Omental fat pad (tissue), 4 donors: Measurements from ENCODE around the gene PKDREJ. TPM values are rescaled to one million over a fixed set of nuclear protein-coding genes. Genes with fewer than 3 reads are reported as not detected.

Experiments used
- ATAC-seq: fragments of 150-250 bp; one replicate; pipeline ENCODE4 v1.9.1; 2016; ENCODE audit warnings: mild to moderate bottlenecking, moderate library complexity; ENCODE audit not compliant: low FRiP score
- DNase-seq: peaks from one replicate; pipeline ENCODE4 v3.0.0-alpha.2; 2019; ENCODE audit warnings: low spot score
- total RNA-seq, 4 donors: library from RNA; depleted of rRNA; stranded (reverse); fragments of >200 nt; gene quantifications; one replicate each; pipeline ENCODE4 v1.1.0, GENCODE V29; 2016
- TF ChIP-seq, protein P1 (sequence below), 3 donors: fragments of 450-650 bp; IDR thresholded peaks; one replicate each; pipeline ENCODE4 v1.5.1; 2016 to 2017; ENCODE audit warnings: antibody characterized with exemption in 3 of 3, mild to moderate bottlenecking in 3 of 3, moderate library complexity in 2 of 3

Gene PKDREJ
- total RNA-seq, 4 donors from 2014 or later, result 0.09 TPM; not detected in 3

GRCh38 chr22:46237453-46238124 lies 25.6 kb downstream of the PKDREJ start:
- DNase-seq, result no peak
- TF ChIP-seq, protein P1, sequence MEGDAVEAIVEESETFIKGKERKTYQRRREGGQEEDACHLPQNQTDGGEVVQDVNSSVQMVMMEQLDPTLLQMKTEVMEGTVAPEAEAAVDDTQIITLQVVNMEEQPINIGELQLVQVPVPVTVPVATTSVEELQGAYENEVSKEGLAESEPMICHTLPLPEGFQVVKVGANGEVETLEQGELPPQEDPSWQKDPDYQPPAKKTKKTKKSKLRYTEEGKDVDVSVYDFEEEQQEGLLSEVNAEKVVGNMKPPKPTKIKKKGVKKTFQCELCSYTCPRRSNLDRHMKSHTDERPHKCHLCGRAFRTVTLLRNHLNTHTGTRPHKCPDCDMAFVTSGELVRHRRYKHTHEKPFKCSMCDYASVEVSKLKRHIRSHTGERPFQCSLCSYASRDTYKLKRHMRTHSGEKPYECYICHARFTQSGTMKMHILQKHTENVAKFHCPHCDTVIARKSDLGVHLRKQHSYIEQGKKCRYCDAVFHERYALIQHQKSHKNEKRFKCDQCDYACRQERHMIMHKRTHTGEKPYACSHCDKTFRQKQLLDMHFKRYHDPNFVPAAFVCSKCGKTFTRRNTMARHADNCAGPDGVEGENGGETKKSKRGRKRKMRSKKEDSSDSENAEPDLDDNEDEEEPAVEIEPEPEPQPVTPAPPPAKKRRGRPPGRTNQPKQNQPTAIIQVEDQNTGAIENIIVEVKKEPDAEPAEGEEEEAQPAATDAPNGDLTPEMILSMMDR (IDR thresholded peaks at IDR 0.05), result no peak
- no peak for ATAC-seq

GRCh38 chr22:46234969-46235368 lies 28.2 kb downstream of the PKDREJ start:
- DNase-seq, result no peak
- TF ChIP-seq, protein P1 (IDR thresholded peaks at IDR 0.05), result no peak
- no peak for ATAC-seq

DNA sequence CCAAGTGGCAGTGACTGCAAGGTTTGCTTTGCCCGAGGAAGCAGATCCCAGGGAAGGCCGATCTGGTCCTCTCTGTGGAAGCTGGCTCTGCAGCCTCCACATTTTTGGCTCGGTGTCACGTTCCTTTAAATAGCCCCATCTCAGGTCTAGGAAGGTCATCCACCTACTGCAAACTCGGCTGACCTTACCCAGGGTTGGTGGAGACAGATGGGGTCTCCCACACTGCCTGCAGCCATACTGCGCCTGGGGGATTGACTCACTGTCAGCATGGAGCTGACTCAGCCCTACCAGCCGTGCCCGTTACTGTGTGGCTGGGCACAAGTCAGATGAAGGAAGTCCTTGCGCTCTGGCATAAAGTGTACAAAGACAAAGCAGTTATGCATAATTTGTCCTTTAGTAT lies 29.9 kb downstream of the PKDREJ start:
- ATAC-seq (no peak), DNase-seq (no peak)
- TF ChIP-seq, protein P1 (IDR thresholded peaks at IDR 0.05), result no peak

DNA sequence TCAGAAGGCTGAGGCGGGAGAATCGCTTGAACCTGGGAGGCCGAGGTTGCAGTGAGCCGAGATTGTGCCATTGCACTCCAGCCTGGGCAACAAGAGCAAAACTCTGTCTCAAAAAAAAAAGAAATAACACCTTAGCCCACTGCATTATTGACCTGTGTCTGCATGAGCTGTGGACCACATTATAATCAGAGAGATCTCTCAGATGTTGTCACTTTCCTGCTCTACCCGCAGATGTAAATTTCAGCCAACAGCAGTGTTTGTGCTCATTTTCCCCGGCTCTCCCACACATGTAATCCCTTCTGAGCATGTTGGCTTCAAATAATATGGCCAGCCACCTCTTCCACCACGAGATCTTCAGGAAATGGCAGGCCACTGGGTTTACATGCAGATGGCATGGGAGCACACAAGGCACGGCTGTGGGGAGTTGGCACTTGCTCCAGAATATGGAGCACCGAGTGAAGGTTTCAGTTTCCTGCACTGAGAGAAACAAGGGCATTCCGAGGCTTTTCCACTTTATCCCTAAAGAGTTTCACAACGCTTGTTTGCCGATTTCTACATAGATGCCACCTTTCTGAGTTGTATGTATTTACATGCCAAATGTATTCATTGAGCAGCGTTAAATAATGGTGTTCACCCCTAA lies 32.8 kb downstream of the PKDREJ start:
- DNase-seq (no peak), ATAC-seq (no peak)
- TF ChIP-seq, protein P1 (IDR thresholded peaks at IDR 0.05), result no peak

- ATAC-seq (no peak), DNase-seq (no peak)
- TF ChIP-seq, protein P1 (IDR thresholded peaks at IDR 0.05), result no peak
Observed at GRCh38 chr22:46229701-46230100, 33.4 kb downstream of the PKDREJ start.

DNA sequence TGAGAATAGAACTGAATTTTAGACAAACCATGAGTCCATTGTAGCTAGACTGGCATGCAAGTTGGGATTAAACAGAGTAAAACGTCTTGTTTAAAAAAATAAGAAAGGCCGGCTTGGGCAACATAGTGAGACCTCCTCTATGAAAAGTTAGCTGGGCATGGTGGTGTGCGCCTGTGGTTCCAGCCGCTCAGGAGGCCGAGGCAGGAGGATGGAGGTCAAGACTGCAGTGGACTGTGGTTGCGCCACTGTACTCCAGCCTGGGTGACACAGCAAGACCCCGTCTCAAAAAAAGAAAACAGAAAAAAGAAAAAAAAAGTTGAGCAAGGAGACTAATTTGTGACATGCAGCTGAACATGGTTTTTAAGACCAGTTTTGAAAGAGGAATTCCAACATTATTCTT lies 36.6 kb downstream of the PKDREJ start:
- DNase-seq, result no peak
- no peak for ATAC-seq
- TF ChIP-seq, protein P1 (IDR thresholded peaks at IDR 0.05), result no peak

DNA sequence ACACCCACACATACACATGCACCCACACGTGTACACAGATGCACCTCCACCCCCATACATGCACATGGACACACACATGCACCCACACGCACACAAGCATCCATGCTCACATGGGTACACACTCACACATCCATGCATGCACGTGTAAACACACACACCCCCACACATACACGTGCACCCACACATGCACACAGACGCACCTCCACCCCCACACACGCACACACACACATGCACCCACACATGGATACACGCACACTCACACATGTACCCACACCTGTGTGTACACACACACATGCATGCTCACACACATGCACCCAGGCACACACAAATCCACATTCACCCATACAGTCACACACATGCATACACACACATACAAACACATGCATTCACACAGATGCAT lies 37.5 kb downstream of the PKDREJ start:
- ATAC-seq, result no peak
- no peak for DNase-seq
- TF ChIP-seq, protein P1 (IDR thresholded peaks at IDR 0.05), result no peak
